Fibroblast of lung (primary cell): ENCODE data around the gene MRPL27.

Source experiments
- CTCF ChIP-seq, 2 donors: IDR thresholded peaks in 1 of 2; conservative IDR thresholded peaks in 1 of 2; 1 replicate in 1 of 2; 2 replicates in 1 of 2; pipeline ENCODE4 v1.5.1; 2011 to 2012; ENCODE audit warnings: low read length in 2 of 2, control low read depth in 1 of 2, inconsistent platforms in 1 of 2, low read depth in 1 of 2, mild to moderate bottlenecking in 1 of 2
- EZH2 ChIP-seq: IDR thresholded peaks from 2 replicates; pipeline ENCODE4 v1.5.1; 2012; ENCODE audit warnings: low read length, control low read depth, mild to moderate bottlenecking; ENCODE audit errors: missing control alignments

GRCh38 chr17:50331085-50331791 lies 41.7 kb downstream of the MRPL27 start:
- TF ChIP-seq CTCF (conservative IDR thresholded peaks at IDR 0.05 in 1 of 2, IDR thresholded peaks at IDR 0.05 in 1 of 2; ENCODE audit: low read depth in 1 of 2, low read length in 2 of 2) (no peak), EZH2 (no peak)
